Epithelial cell of prostate (primary cell): ENCODE measurements around the gene SPOCK1.
"Not testable (repeated sequence)": the region's sequence is repeated elsewhere in the genome, so short reads cannot be mapped to it uniquely, and the experiment has no call there.

Experiments
- DNase-seq: peaks from one replicate; pipeline ENCODE4 v3.0.0-alpha.2; 2011; ENCODE audit warnings: low read depth, low spot score
- H3K27ac ChIP-seq: fragments of 450-650 bp; 2 replicates; pipeline ENCODE4 v1.5.1; 2017; ENCODE audit warnings: mild to moderate bottlenecking

Gene SPOCK1

GRCh38 chr5:137402436-137403187 is 96.5 kb downstream of the SPOCK1 start:
- DNase-seq = no peak
- H3K27ac ChIP-seq = no peak overlapping the region

GRCh38 chr5:137401946-137402345 is 97.2 kb downstream of the SPOCK1 start:
- H3K27ac ChIP-seq = no peak overlapping the region
- no peak for DNase-seq

GRCh38 chr5:137400571-137400970 is 98.6 kb downstream of the SPOCK1 start:
- DNase-seq = no peak
- H3K27ac ChIP-seq = no peak overlapping the region

GRCh38 chr5:137399911-137400310 is 99.2 kb downstream of the SPOCK1 start:
- no peak for DNase-seq
- H3K27ac ChIP-seq = no peak overlapping the region

GRCh38 chr5:137398751-137399150 is 100.4 kb downstream of the SPOCK1 start:
- H3K27ac ChIP-seq = no peak overlapping the region
- no peak for DNase-seq

- no peak for DNase-seq
- no peak overlapping the region for H3K27ac ChIP-seq
These were observed 101.0 kb downstream of the SPOCK1 start for GRCh38 chr5:137398154-137398553.

- no peak for DNase-seq
- H3K27ac ChIP-seq = no peak overlapping the region
These were observed 103.9 kb downstream of the SPOCK1 start for GRCh38 chr5:137395011-137395755.

- no peak for DNase-seq
- no peak overlapping the region for H3K27ac ChIP-seq
These were observed 104.7 kb downstream of the SPOCK1 start for GRCh38 chr5:137394380-137394779.

GRCh38 chr5:137393196-137393993 is 105.7 kb downstream of the SPOCK1 start:
- peak overlapping the region; percentile 20 for H3K27ac ChIP-seq
- peak; percentile 80 for DNase-seq

GRCh38 chr5:137392261-137392660 is 106.9 kb downstream of the SPOCK1 start:
- no peak overlapping the region for H3K27ac ChIP-seq
- DNase-seq = no peak

- DNase-seq, H3K27ac ChIP-seq: not testable (repeated sequence)
These were observed 108.1 kb downstream of the SPOCK1 start for GRCh38 chr5:137391044-137391443.

GRCh38 chr5:137389042-137389441 is 110.1 kb downstream of the SPOCK1 start:
- no peak for DNase-seq
- H3K27ac ChIP-seq = no peak overlapping the region

- DNase-seq = no peak
- H3K27ac ChIP-seq = no peak overlapping the region
These were observed 114.1 kb downstream of the SPOCK1 start for GRCh38 chr5:137385064-137385463.

- no peak overlapping the region for H3K27ac ChIP-seq
- DNase-seq = no peak
These were observed 115.2 kb downstream of the SPOCK1 start for GRCh38 chr5:137383909-137384308.

GRCh38 chr5:137381555-137381954 is 117.6 kb downstream of the SPOCK1 start:
- no peak overlapping the region for H3K27ac ChIP-seq
- DNase-seq = no peak

- H3K27ac ChIP-seq = no peak overlapping the region
- DNase-seq = no peak
These were observed 119.4 kb downstream of the SPOCK1 start for GRCh38 chr5:137379555-137380286.

GRCh38 chr5:137375741-137376526 is 123.2 kb downstream of the SPOCK1 start:
- H3K27ac ChIP-seq = no peak overlapping the region
- DNase-seq = no peak

GRCh38 chr5:137374110-137374714 is 124.9 kb downstream of the SPOCK1 start:
- H3K27ac ChIP-seq = no peak overlapping the region
- DNase-seq = no peak

GRCh38 chr5:137372773-137373160 is 126.4 kb downstream of the SPOCK1 start:
- no peak for DNase-seq
- no peak overlapping the region for H3K27ac ChIP-seq
